Fibroblast of lung (primary cell): ENCODE results near the gene CCDC87. TPM values are rescaled to one million over a fixed set of nuclear protein-coding genes. Genes with fewer than 3 reads are reported as not detected.

Source experiments
- DNase-seq, 2 donors: peaks; one replicate each; pipeline versions ENCODE4 v3.0.0 to v3.0.0-alpha.2; 2010; ENCODE audit warnings: low read depth in 2 of 2
- H2AFZ ChIP-seq: 2 replicates; pipeline ENCODE4 v1.5.1; 2012; ENCODE audit warnings: low read length, control low read depth, inconsistent platforms
- H3K27ac ChIP-seq: 2 replicates; pipeline ENCODE4 v1.5.1; 2011; ENCODE audit warnings: low read length, control low read depth; ENCODE audit not compliant: insufficient read depth
- H3K27me3 ChIP-seq: 2 replicates; pipeline ENCODE4 v1.5.1; 2011; ENCODE audit warnings: mild to moderate bottlenecking, low read length; ENCODE audit not compliant: control insufficient read depth, insufficient read depth
- H3K36me3 ChIP-seq: 2 replicates; pipeline ENCODE4 v1.5.1; 2011; ENCODE audit warnings: low read length; ENCODE audit not compliant: control insufficient read depth, insufficient read depth
- H3K4me1 ChIP-seq: 2 replicates; pipeline ENCODE4 v1.5.1; 2011; ENCODE audit warnings: low read length; ENCODE audit not compliant: control insufficient read depth, insufficient read depth; ENCODE audit errors: extremely low read depth
- H3K4me2 ChIP-seq: 2 replicates; pipeline ENCODE4 v1.5.1; 2011; ENCODE audit warnings: low read length, control low read depth; ENCODE audit not compliant: insufficient read depth; ENCODE audit errors: extremely low read depth
- H3K4me3 ChIP-seq, 4 experiments: fragments of 200-600 bp in 1 of 4; sonication (generic) in 1 of 4; replicated peaks in 1 of 4; 2 replicates each; pipeline ENCODE4 v1.5.1; 2011 to 2016; ENCODE audit warnings: low read length in 4 of 4, low read depth in 3 of 4, mild to moderate bottlenecking in 3 of 4, control low read depth in 2 of 4, inconsistent platforms in 1 of 4, mixed read lengths in 1 of 4; ENCODE audit not compliant: insufficient read depth in 1 of 4; ENCODE audit errors: control extremely low read depth in 1 of 4
- H3K79me2 ChIP-seq: 2 replicates; pipeline ENCODE4 v1.5.1; 2012; ENCODE audit warnings: mild to moderate bottlenecking, low read length, inconsistent platforms; ENCODE audit not compliant: control insufficient read depth, insufficient read depth
- H3K9ac ChIP-seq: 2 replicates; pipeline ENCODE4 v1.5.1; 2011; ENCODE audit warnings: mild to moderate bottlenecking, low read length, control low read depth; ENCODE audit not compliant: insufficient read depth
- H3K9me3 ChIP-seq: 2 replicates; pipeline ENCODE4 v1.5.1; 2012; ENCODE audit warnings: low read depth, low read length; ENCODE audit not compliant: control insufficient read depth, insufficient read depth
- H4K20me1 ChIP-seq: 2 replicates; pipeline ENCODE4 v1.5.1; 2011; ENCODE audit warnings: low read length; ENCODE audit not compliant: control insufficient read depth, insufficient read depth; ENCODE audit errors: extremely low read depth
- CTCF ChIP-seq, 2 donors: IDR thresholded peaks in 1 of 2; conservative IDR thresholded peaks in 1 of 2; 1 replicate in 1 of 2; 2 replicates in 1 of 2; pipeline ENCODE4 v1.5.1; 2011 to 2012; ENCODE audit warnings: low read length in 2 of 2, control low read depth in 1 of 2, inconsistent platforms in 1 of 2, low read depth in 1 of 2, mild to moderate bottlenecking in 1 of 2
- EZH2 ChIP-seq: IDR thresholded peaks from 2 replicates; pipeline ENCODE4 v1.5.1; 2012; ENCODE audit warnings: low read length, control low read depth, mild to moderate bottlenecking; ENCODE audit errors: missing control alignments
- polyA plus RNA-seq, 2 donors: library from polyadenylated mRNA; depleted of rRNA in 1 of 2; stranded (reverse) in 1 of 2; unstranded in 1 of 2; fragments of >200 nt; gene quantifications; 2 replicates each; pipeline ENCODE4 v1.2.1, GENCODE V29; 2011 to 2012; ENCODE audit warnings: missing spikeins in 1 of 2
- total RNA-seq: library from RNA; depleted of rRNA; stranded (reverse); fragments of >200 nt; gene quantifications from 2 replicates; pipeline ENCODE4 v1.2.1, GENCODE V29; 2014

Gene CCDC87
- total and polyA plus RNA-seq, 2 donors (not counting 1 experiment from before 2014, with no cell fraction given): 0.11 to 0.33 TPM

DNA sequence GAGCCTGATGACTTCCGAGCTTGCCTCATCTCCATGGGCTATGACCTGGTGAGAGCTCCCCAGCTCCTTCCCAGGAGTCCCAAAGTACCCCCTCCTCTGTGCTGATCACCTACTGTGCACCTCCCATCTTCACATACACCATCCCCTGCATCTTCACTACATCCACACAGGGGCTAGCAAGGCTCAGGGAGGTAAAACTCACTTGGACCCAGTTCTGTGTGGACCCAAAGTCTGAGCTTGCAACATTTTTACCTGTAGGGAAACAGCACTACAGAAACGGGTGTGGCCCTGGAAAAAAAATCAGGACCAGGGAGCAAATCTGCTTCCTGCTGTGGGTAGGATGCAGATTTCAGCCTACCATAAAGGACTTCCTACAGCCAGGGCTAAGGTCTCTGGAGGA, 30.6 kb downstream of the CCDC87 start:
- H3K9ac ChIP-seq: no peak overlapping the region
- no peak for DNase-seq

DNA sequence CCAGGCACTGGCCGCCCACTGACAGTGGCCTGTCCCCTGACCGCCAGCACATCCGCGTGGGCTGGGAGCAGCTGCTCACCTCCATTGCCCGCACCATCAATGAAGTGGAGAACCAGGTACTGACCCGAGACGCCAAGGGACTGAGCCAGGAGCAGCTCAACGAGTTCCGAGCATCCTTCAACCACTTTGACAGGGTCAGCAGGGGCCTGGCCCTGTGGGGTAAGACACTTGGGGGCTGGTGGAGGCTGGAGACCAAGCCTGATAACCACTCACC, 31.0 kb downstream of the CCDC87 start:
- Histone ChIP-seq H2AFZ (no peak overlapping the region), H3K9ac (no peak overlapping the region), H3K36me3 (no peaks in the 10 kb centered on the region), H3K4me2 (no peak overlapping the region), H3K27ac (no peak overlapping the region), H3K79me2 (no peaks in the 10 kb centered on the region), H3K4me3 (no peak overlapping the region), H4K20me1 (no peaks in the 10 kb centered on the region), H3K4me1 (no peaks in the 10 kb centered on the region), H3K9me3 (no peaks in the 10 kb centered on the region), H3K27me3 (peaks cover 12% of the 10 kb centered on the region)
- no peak for DNase-seq
- TF ChIP-seq CTCF (conservative IDR thresholded peaks at IDR 0.05 in 1 of 2, IDR thresholded peaks at IDR 0.05 in 1 of 2; ENCODE audit: low read depth in 1 of 2, low read length in 2 of 2) (no peak), EZH2 (no peak)

More for the DNA sequence above, 30.6 kb downstream of the CCDC87 start:
- Histone ChIP-seq H3K27ac (no peak overlapping the region), H3K27me3 (peaks cover 14% of the 10 kb centered on the region), H4K20me1 (no peaks in the 10 kb centered on the region), H2AFZ (no peak overlapping the region), H3K79me2 (no peaks in the 10 kb centered on the region), H3K4me3 (no peak overlapping the region), H3K9me3 (no peaks in the 10 kb centered on the region), H3K36me3 (no peaks in the 10 kb centered on the region), H3K4me1 (no peaks in the 10 kb centered on the region), H3K4me2 (no peak overlapping the region)
- no peak for TF ChIP-seq EZH2
- TF ChIP-seq CTCF (conservative IDR thresholded peaks at IDR 0.05 in 1 of 2, IDR thresholded peaks at IDR 0.05 in 1 of 2; ENCODE audit: low read depth in 1 of 2, low read length in 2 of 2): no peak

DNA sequence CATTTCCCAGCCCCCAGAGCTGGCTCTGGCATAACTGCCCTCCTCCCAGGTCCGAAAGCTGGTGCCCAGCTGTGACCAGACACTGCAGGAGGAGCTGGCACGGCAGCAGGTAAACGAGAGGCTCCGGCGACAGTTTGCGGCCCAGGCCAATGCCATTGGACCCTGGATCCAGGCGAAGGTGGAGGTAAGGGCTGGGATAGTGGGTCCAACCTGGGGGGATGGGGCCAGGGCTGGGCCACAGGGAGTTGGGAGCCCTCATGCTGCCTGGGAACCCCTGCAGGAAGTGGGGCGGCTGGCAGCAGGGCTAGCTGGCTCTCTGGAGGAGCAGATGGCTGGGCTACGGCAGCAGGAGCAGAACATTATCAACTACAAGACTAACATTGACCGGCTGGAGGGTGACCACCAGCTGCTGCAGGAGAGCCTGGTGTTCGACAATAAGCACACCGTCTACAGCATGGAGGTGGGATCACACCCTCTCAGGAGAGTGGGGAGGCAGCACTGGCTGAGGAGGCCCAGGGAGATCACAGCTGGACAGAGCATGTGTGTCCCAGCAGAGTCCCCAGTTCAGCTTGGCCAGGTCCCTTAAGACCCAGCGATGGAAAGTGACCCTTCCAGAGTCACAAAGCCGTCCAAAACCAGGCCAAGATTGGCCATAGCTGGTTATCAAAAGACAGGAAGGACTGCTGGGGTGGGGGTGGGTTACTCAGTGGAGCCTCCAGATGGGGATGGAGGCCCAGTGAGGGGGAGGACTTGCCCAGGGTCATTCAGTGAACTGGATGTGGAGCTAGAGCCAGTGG, 31.5 kb downstream of the CCDC87 start:
- H3K4me3 ChIP-seq: no peak overlapping the region
- H3K4me2 ChIP-seq: no peak overlapping the region
- no peak for DNase-seq
- no peaks in the 10 kb centered on the region for H4K20me1 ChIP-seq
- H3K36me3 ChIP-seq: no peaks in the 10 kb centered on the region
- H3K4me1 ChIP-seq: no peaks in the 10 kb centered on the region
- peaks cover 12% of the 10 kb centered on the region for H3K27me3 ChIP-seq
- H3K79me2 ChIP-seq: no peaks in the 10 kb centered on the region
- H2AFZ ChIP-seq: no peak overlapping the region
- no peak overlapping the region for H3K9ac ChIP-seq
- no peak overlapping the region for H3K27ac ChIP-seq
- no peak for TF ChIP-seq CTCF (conservative IDR thresholded peaks at IDR 0.05 in 1 of 2, IDR thresholded peaks at IDR 0.05 in 1 of 2; ENCODE audit: low read depth in 1 of 2, low read length in 2 of 2)
- no peak for TF ChIP-seq EZH2
- H3K9me3 ChIP-seq: no peaks in the 10 kb centered on the region
